Ascending aorta (tissue), 2 donors: ENCODE data around the gene TANC1. TPM values are rescaled to one million over a fixed set of nuclear protein-coding genes. Genes with fewer than 3 reads are reported as not detected.

Source experiments
- DNase-seq, 2 donors: peaks; one replicate each; pipeline ENCODE4 v3.0.0-alpha.2; 2019; ENCODE audit warnings: low spot score in 2 of 2
- H3K27ac ChIP-seq, 2 donors: fragments of 200-600 bp; sonication (generic); one replicate each; pipeline ENCODE4 v1.5.1; 2016 to 2017; ENCODE audit warnings: mild to moderate bottlenecking in 1 of 2
- H3K27me3 ChIP-seq: fragments of 200-600 bp; sonication (generic); one replicate; pipeline ENCODE4 v1.5.1; 2017
- H3K36me3 ChIP-seq, 2 donors: fragments of 200-600 bp; sonication (generic); one replicate each; pipeline ENCODE4 v1.5.1; 2016
- H3K4me1 ChIP-seq, 2 donors: fragments of 200-600 bp; sonication (generic); one replicate each; pipeline ENCODE4 v1.5.1; 2016 to 2017; ENCODE audit warnings: mild to moderate bottlenecking in 1 of 2
- H3K4me3 ChIP-seq, 2 donors: fragments of 200-600 bp; sonication (generic); one replicate each; pipeline ENCODE4 v1.5.1; 2016 to 2017; ENCODE audit warnings: mild to moderate bottlenecking in 1 of 2
- H3K9me3 ChIP-seq, 2 donors: fragments of 200-600 bp; sonication (generic); one replicate each; pipeline ENCODE4 v1.5.1; 2016
- CTCF ChIP-seq, 3 experiments: fragments of 200-600 bp in 2 of 3; fragments of 450-650 bp in 1 of 3; sonication (generic) in 2 of 3; IDR thresholded peaks; one replicate each; pipeline ENCODE4 v1.5.1; 2016 to 2019; ENCODE audit warnings: antibody characterized with exemption in 3 of 3, mild to moderate bottlenecking in 1 of 3, moderate library complexity in 1 of 3
- intact Hi-C: fragments of 100-400 bp; cut with DNase I; formaldehyde crosslinking; loops from one replicate; pipeline ENCODE4 v1.15.1; 2023
- total RNA-seq: library from RNA; depleted of rRNA; stranded (reverse); fragments of >200 nt; gene quantifications from one replicate; pipeline ENCODE4 v1.1.0, GENCODE V29; 2016

Gene TANC1
- total RNA-seq, 1 donor from 2014 or later = 45.4 TPM

GRCh38 chr2:159015823-159016222, 47.4 kb downstream of the TANC1 start:
- Histone ChIP-seq H3K9me3 (peaks cover 0 to 5% of the 10 kb centered on the region in 2 donors), H3K27me3 (no peaks in the 10 kb centered on the region), H3K36me3 (no peaks in the 10 kb centered on the region), H3K27ac (no peak overlapping the region), H3K4me1 (peaks cover 0 to 19% of the 10 kb centered on the region in 2 donors), H3K4me3 (no peak overlapping the region)
- DNase-seq = no peak
- no peak for TF ChIP-seq CTCF (IDR thresholded peaks at IDR 0.05)
- intact Hi-C loops = loop anchor here (10.0 kb wide), 1 partner anchor 111 kb away; no protein-coding TSS in a partner anchor

GRCh38 chr2:159017837-159018236, 49.4 kb downstream of the TANC1 start:
- intact Hi-C loops = loop anchor here (10.0 kb wide), 1 partner anchor 113 kb away; no protein-coding TSS in a partner anchor
- Histone ChIP-seq H3K36me3 (no peaks in the 10 kb centered on the region), H3K27me3 (no peaks in the 10 kb centered on the region), H3K4me1 (peaks cover 0 to 8% of the 10 kb centered on the region in 2 donors), H3K27ac (no peak overlapping the region), H3K4me3 (no peak overlapping the region), H3K9me3 (peaks cover 0 to 5% of the 10 kb centered on the region in 2 donors)
- no peak for TF ChIP-seq CTCF (IDR thresholded peaks at IDR 0.05)
- DNase-seq = no peak

GRCh38 chr2:159019021-159019420, 50.6 kb downstream of the TANC1 start:
- H3K27me3 ChIP-seq = no peaks in the 10 kb centered on the region
- H3K4me1 ChIP-seq = no peaks in the 10 kb centered on the region
- no peaks in the 10 kb centered on the region for H3K36me3 ChIP-seq
- intact Hi-C loops = loop anchor here (10.0 kb wide), 1 partner anchor 114 kb away; no protein-coding TSS in a partner anchor
- DNase-seq = no peak
- H3K27ac ChIP-seq = no peak overlapping the region
- no peak for TF ChIP-seq CTCF (IDR thresholded peaks at IDR 0.05)
- peaks cover 0 to 5% of the 10 kb centered on the region in 2 donors for H3K9me3 ChIP-seq
- H3K4me3 ChIP-seq = no peak overlapping the region

GRCh38 chr2:159022019-159022418, 53.6 kb downstream of the TANC1 start:
- intact Hi-C loops = no loop called here
- TF ChIP-seq CTCF (IDR thresholded peaks at IDR 0.05) = no peak
- DNase-seq = no peak
- H3K27me3 ChIP-seq = no peaks in the 10 kb centered on the region
- H3K4me3 ChIP-seq = no peak overlapping the region
- peaks cover 0 to 6% of the 10 kb centered on the region in 2 donors for H3K4me1 ChIP-seq
- no peaks in the 10 kb centered on the region for H3K36me3 ChIP-seq
- H3K27ac ChIP-seq = no peak overlapping the region
- no peaks in the 10 kb centered on the region for H3K9me3 ChIP-seq

- TF ChIP-seq CTCF (IDR thresholded peaks at IDR 0.05) = no peak
- peaks cover 6 to 24% of the 10 kb centered on the region in 2 donors for H3K4me1 ChIP-seq
- no peak overlapping the region for H3K4me3 ChIP-seq
- no peaks in the 10 kb centered on the region for H3K27me3 ChIP-seq
- intact Hi-C loops = no loop called here
- DNase-seq = no peak
- H3K36me3 ChIP-seq = no peaks in the 10 kb centered on the region
- H3K27ac ChIP-seq = no peak overlapping the region
- H3K9me3 ChIP-seq = no peaks in the 10 kb centered on the region
These were observed 57.7 kb downstream of the TANC1 start for GRCh38 chr2:159026170-159026569.

GRCh38 chr2:159028776-159029175, 60.3 kb downstream of the TANC1 start:
- Histone ChIP-seq H3K27me3 (no peaks in the 10 kb centered on the region), H3K9me3 (no peaks in the 10 kb centered on the region), H3K4me3 (no peak overlapping the region), H3K27ac (no peak overlapping the region), H3K36me3 (no peaks in the 10 kb centered on the region), H3K4me1 (peaks cover 11 to 49% of the 10 kb centered on the region in 2 donors)
- TF ChIP-seq CTCF (IDR thresholded peaks at IDR 0.05) = no peak
- intact Hi-C loops = no loop called here
- no peak for DNase-seq
